Measurements from ENCODE around the gene YIPF3.

DNA sequence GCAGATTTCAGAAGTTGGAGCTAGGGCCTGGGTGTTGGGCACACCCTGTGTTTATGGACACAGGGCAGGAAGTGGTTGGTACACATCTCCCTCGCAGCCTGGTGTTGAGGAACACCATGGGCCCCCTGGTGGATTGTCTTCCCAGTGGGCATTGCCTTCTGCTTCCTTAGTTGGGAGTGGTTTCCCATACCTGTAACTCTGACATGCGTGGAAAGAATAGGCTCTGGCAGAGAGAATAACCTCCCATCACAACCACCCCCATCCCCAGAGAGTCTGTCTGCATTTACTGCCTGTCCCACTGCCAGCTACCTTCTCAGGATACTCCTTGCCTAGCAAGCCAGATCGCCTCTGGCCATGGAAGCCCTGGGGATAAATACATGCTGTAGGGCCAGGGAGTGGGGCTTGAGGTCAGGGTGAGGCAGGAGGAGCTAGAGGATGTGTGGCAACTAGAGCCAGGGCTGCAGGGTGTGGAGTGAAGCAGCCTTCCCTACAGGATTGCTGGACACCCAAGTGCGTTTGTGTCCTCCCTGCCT is 21.3 kb downstream of the YIPF3 start:
- TF ChIP-seq, protein P1, sequence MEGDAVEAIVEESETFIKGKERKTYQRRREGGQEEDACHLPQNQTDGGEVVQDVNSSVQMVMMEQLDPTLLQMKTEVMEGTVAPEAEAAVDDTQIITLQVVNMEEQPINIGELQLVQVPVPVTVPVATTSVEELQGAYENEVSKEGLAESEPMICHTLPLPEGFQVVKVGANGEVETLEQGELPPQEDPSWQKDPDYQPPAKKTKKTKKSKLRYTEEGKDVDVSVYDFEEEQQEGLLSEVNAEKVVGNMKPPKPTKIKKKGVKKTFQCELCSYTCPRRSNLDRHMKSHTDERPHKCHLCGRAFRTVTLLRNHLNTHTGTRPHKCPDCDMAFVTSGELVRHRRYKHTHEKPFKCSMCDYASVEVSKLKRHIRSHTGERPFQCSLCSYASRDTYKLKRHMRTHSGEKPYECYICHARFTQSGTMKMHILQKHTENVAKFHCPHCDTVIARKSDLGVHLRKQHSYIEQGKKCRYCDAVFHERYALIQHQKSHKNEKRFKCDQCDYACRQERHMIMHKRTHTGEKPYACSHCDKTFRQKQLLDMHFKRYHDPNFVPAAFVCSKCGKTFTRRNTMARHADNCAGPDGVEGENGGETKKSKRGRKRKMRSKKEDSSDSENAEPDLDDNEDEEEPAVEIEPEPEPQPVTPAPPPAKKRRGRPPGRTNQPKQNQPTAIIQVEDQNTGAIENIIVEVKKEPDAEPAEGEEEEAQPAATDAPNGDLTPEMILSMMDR (IDR thresholded peaks at IDR 0.05) = no peak
- no peak for TF ChIP-seq EZH2 (IDR thresholded peaks at IDR 0.05; ENCODE audit: borderline replicate concordance, insufficient read depth, low read depth, low read length, poor library complexity, severe bottlenecking)

All from B cell (primary cell).